Inflammatory macrophage treated with lipopolysaccharide for 1 hour (primary cell): ENCODE data around the gene SDF4.

Experiments used
- DNase-seq, 2 donors: peaks; one replicate each; pipeline ENCODE4 v3.0.0-alpha.2; 2020 to 2022

Gene SDF4

GRCh38 chr1:1175221-1176062 lies 56.4 kb downstream of the SDF4 start:
- no peak for DNase-seq

GRCh38 chr1:1173793-1174415 lies 57.9 kb downstream of the SDF4 start, which contains the start of gene TTLL10:
Gene TTLL10 (plus strand): TSS chr1:1173880. CDS start chr1:1179216, 5,336 bp downstream.
- no peak for DNase-seq

GRCh38 chr1:1173061-1173792 lies 58.6 kb downstream of the SDF4 start:
- no peak for DNase-seq

- no peak for DNase-seq
Measured at GRCh38 chr1:1171546-1172340, 60.1 kb downstream of the SDF4 start.

- DNase-seq = no peak
Measured at GRCh38 chr1:1171161-1171545, 60.6 kb downstream of the SDF4 start.

GRCh38 chr1:1170215-1171091 lies 61.3 kb downstream of the SDF4 start:
- no peak for DNase-seq

- DNase-seq = no peak
Measured at GRCh38 chr1:1169429-1170214, 62.2 kb downstream of the SDF4 start.

- DNase-seq = no peak
Measured at GRCh38 chr1:1168451-1169411, 63.1 kb downstream of the SDF4 start.

GRCh38 chr1:1167841-1168450 lies 63.9 kb downstream of the SDF4 start:
- no peak for DNase-seq

- no peak for DNase-seq
Measured at GRCh38 chr1:1167398-1167821, 64.4 kb downstream of the SDF4 start.
